SK-N-SH (cell line): ENCODE measurements around the gene FEM1B.

Source experiments
- CHD2 ChIP-seq: fragments of 150-350 bp; IDR thresholded peaks from 2 replicates; pipeline ENCODE4 v1.6.1; 2018; ENCODE audit warnings: low read length; ENCODE audit not compliant: partially characterized antibody
- ELF1 ChIP-seq: IDR thresholded peaks from 2 replicates; pipeline ENCODE4 v1.4.0; 2012
- EZH2phosphoT487 ChIP-seq: fragments of 200-600 bp; sonication (generic); IDR thresholded peaks from 2 replicates; pipeline ENCODE4 v1.6.1; 2017; ENCODE audit warnings: low read depth, mixed run types, mild to moderate bottlenecking, antibody characterized with exemption, moderate library complexity, borderline replicate concordance
- GABPA ChIP-seq: IDR thresholded peaks from 2 replicates; pipeline ENCODE4 v1.4.0; 2012; ENCODE audit warnings: low read depth, mild to moderate bottlenecking
- GATA2 ChIP-seq: sonication (generic); formaldehyde crosslinking; IDR thresholded peaks from 2 replicates; pipeline ENCODE4 v1.5.0; 2020; ENCODE audit warnings: mild to moderate bottlenecking, missing genetic modification reagents
- MXI1 ChIP-seq: IDR thresholded peaks from 2 replicates; pipeline ENCODE4 v1.6.1; 2012; ENCODE audit warnings: mild to moderate bottlenecking, low read depth, low read length, improper control_type of control experiment
- NFIC ChIP-seq: IDR thresholded peaks from 2 replicates; pipeline ENCODE4 v1.4.0; 2012; ENCODE audit warnings: borderline replicate concordance
- RCOR1 ChIP-seq: fragments of 150-350 bp; IDR thresholded peaks from 2 replicates; pipeline ENCODE4 v1.6.1; 2017; ENCODE audit warnings: antibody characterized with exemption, low read length
- RFX5 ChIP-seq: IDR thresholded peaks from 2 replicates; pipeline ENCODE4 v1.6.1; 2012; ENCODE audit warnings: mild to moderate bottlenecking, improper control_type of control experiment, low read length
- RXRA ChIP-seq: IDR thresholded peaks from 2 replicates; pipeline ENCODE4 v1.4.0; 2012; ENCODE audit warnings: low read depth, mild to moderate bottlenecking, borderline replicate concordance
- TAF1 ChIP-seq: IDR thresholded peaks from 2 replicates; pipeline ENCODE4 v1.6.1; 2012; ENCODE audit warnings: low read depth, mild to moderate bottlenecking, low read length, moderate library complexity, borderline replicate concordance
- TCF12 ChIP-seq: IDR thresholded peaks from 2 replicates; pipeline ENCODE4 v1.4.0; 2012
- TF ChIP-seq, protein P1 (sequence below): fragments of 200-600 bp; sonication (generic); IDR thresholded peaks from 2 replicates; pipeline ENCODE4 v1.6.1; 2017; ENCODE audit warnings: antibody characterized with exemption, mild to moderate bottlenecking, moderate library complexity
- TF ChIP-seq, protein P2 (sequence below): fragments of 150-350 bp; IDR thresholded peaks from 2 replicates; pipeline ENCODE4 v1.6.1; 2017; ENCODE audit warnings: antibody characterized with exemption, low read length, low read depth, borderline replicate concordance

- TF ChIP-seq, protein P1, sequence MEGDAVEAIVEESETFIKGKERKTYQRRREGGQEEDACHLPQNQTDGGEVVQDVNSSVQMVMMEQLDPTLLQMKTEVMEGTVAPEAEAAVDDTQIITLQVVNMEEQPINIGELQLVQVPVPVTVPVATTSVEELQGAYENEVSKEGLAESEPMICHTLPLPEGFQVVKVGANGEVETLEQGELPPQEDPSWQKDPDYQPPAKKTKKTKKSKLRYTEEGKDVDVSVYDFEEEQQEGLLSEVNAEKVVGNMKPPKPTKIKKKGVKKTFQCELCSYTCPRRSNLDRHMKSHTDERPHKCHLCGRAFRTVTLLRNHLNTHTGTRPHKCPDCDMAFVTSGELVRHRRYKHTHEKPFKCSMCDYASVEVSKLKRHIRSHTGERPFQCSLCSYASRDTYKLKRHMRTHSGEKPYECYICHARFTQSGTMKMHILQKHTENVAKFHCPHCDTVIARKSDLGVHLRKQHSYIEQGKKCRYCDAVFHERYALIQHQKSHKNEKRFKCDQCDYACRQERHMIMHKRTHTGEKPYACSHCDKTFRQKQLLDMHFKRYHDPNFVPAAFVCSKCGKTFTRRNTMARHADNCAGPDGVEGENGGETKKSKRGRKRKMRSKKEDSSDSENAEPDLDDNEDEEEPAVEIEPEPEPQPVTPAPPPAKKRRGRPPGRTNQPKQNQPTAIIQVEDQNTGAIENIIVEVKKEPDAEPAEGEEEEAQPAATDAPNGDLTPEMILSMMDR, result no peak
- TF ChIP-seq, protein P2, sequence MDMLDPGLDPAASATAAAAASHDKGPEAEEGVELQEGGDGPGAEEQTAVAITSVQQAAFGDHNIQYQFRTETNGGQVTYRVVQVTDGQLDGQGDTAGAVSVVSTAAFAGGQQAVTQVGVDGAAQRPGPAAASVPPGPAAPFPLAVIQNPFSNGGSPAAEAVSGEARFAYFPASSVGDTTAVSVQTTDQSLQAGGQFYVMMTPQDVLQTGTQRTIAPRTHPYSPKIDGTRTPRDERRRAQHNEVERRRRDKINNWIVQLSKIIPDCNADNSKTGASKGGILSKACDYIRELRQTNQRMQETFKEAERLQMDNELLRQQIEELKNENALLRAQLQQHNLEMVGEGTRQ, result no peak
- TF ChIP-seq GABPA, result no peak
- no peak for TF ChIP-seq MXI1
- TF ChIP-seq RCOR1, result no peak
- no peak for TF ChIP-seq RFX5
- no peak for TF ChIP-seq NFIC
- no peak for TF ChIP-seq GATA2 (CRISPR knock-in tag)
- no peak for TF ChIP-seq TAF1
- TF ChIP-seq CHD2, result no peak
- no peak for TF ChIP-seq RXRA
- no peak for TF ChIP-seq EZH2phosphoT487
- no peak for TF ChIP-seq ELF1
- TF ChIP-seq TCF12, result no peak
Measured at GRCh38 chr15:68290715-68291114, 13.2 kb downstream of the FEM1B start.
